HepG2 (cell line): Measurements from ENCODE around the gene SLC25A51. TPM values are rescaled to one million over a fixed set of nuclear protein-coding genes. Genes with fewer than 3 reads are reported as not detected.

ENCODE experiments used
- ADNP ChIP-seq: sonication (generic); formaldehyde crosslinking; IDR thresholded peaks from 2 replicates; pipeline ENCODE4 v1.4.0; 2020; ENCODE audit warnings: missing genetic modification reagents
- BRF2 ChIP-seq: sonication (generic); formaldehyde crosslinking; IDR thresholded peaks from 2 replicates; pipeline ENCODE4 v1.8.1; 2022; ENCODE audit warnings: mild to moderate bottlenecking, missing genetic modification reagents
- FOXA1 ChIP-seq, 2 experiments: fragments of 450-650 bp in 1 of 2; sonication (generic) in 1 of 2; formaldehyde crosslinking in 1 of 2; IDR thresholded peaks; 2 replicates each; pipeline versions ENCODE4 v1.4.0 to v1.6.1; 2016 to 2020; ENCODE audit warnings: missing genetic modification reagents in 1 of 2
- MYC ChIP-seq: sonication (generic); formaldehyde crosslinking; IDR thresholded peaks from 2 replicates; pipeline ENCODE4 v1.9.0; 2021; ENCODE audit warnings: missing genetic modification reagents, borderline replicate concordance
- NBN ChIP-seq: fragments of 450-650 bp; conservative IDR thresholded peaks from 2 replicates; pipeline ENCODE4 v1.6.1; 2017
- NFIC ChIP-seq: IDR thresholded peaks from 2 replicates; pipeline ENCODE4 v1.6.1; 2012; ENCODE audit warnings: mild to moderate bottlenecking, low read length, inconsistent platforms
- PHF21A ChIP-seq: sonication (generic); formaldehyde crosslinking; IDR thresholded peaks from 2 replicates; pipeline ENCODE4 v1.5.0; 2020; ENCODE audit warnings: mild to moderate bottlenecking, missing genetic modification reagents
- RELA ChIP-seq: sonication (generic); formaldehyde crosslinking; IDR thresholded peaks from 2 replicates; pipeline ENCODE4 v1.4.0; 2020; ENCODE audit warnings: missing genetic modification reagents
- RNF219 ChIP-seq: sonication (generic); formaldehyde crosslinking; IDR thresholded peaks from 2 replicates; pipeline ENCODE4 v1.5.0; 2020; ENCODE audit warnings: mild to moderate bottlenecking, missing genetic modification reagents
- SCMH1 ChIP-seq: sonication (generic); formaldehyde crosslinking; IDR thresholded peaks from 2 replicates; pipeline ENCODE4 v1.9.0; 2021; ENCODE audit warnings: missing genetic modification reagents, mild to moderate bottlenecking, borderline replicate concordance
- SIX1 ChIP-seq: sonication (generic); formaldehyde crosslinking; IDR thresholded peaks from 2 replicates; pipeline ENCODE4 v1.4.0; 2020; ENCODE audit warnings: missing genetic modification reagents, borderline replicate concordance
- SMYD3 ChIP-seq: sonication (generic); formaldehyde crosslinking; IDR thresholded peaks from 2 replicates; pipeline ENCODE4 v1.8.1; 2023; ENCODE audit warnings: mild to moderate bottlenecking, missing genetic modification reagents
- TRIM22 ChIP-seq: fragments of 450-650 bp; IDR thresholded peaks from 2 replicates; pipeline ENCODE4 v1.6.1; 2017
- ZFAT ChIP-seq: sonication (generic); formaldehyde crosslinking; conservative IDR thresholded peaks from 2 replicates; pipeline ENCODE4 v1.8.1; 2023; ENCODE audit warnings: missing genetic modification reagents, inconsistent platforms
- ZFY ChIP-seq: sonication (generic); formaldehyde crosslinking; IDR thresholded peaks from 2 replicates; pipeline ENCODE4 v1.4.0; 2020; ENCODE audit warnings: missing genetic modification reagents
- ZNF101 ChIP-seq: sonication (generic); formaldehyde crosslinking; IDR thresholded peaks from 2 replicates; pipeline ENCODE4 v1.4.0; 2020; ENCODE audit warnings: mild to moderate bottlenecking, low read depth, missing genetic modification reagents, borderline replicate concordance
- ZNF350 ChIP-seq: sonication (generic); formaldehyde crosslinking; IDR thresholded peaks from 2 replicates; pipeline ENCODE4 v1.4.0; 2020; ENCODE audit warnings: mild to moderate bottlenecking, low read depth, missing genetic modification reagents, borderline replicate concordance
- ZNF850 ChIP-seq: sonication (generic); formaldehyde crosslinking; conservative IDR thresholded peaks from 2 replicates; pipeline ENCODE4 v1.9.0; 2021; ENCODE audit warnings: mild to moderate bottlenecking, missing genetic modification reagents
- polyA plus RNA-seq, 8 experiments: library from polyadenylated mRNA; depleted of rRNA in 3 of 8; stranded (reverse) in 7 of 8; unstranded in 1 of 8; fragments of >200 nt; fragmentation: Illumina TruSeq in 4 of 8; extraction: Trizol in 4 of 8; gene quantifications; 2 replicates each; pipeline versions ENCODE4 v1.2.1 to v1.2.3, GENCODE V29; 2011 to 2016; ENCODE audit warnings: low read depth in 4 of 8, missing spikeins in 1 of 8, mixed read lengths in 1 of 8; ENCODE audit not compliant: insufficient read depth in 1 of 8
- total RNA-seq, 5 experiments: library from RNA; depleted of rRNA; stranded (reverse); fragments of >200 nt; fragmentation: Illumina TruSeq; extraction: Trizol; gene quantifications; 2 replicates each; pipeline ENCODE4 v1.2.3, GENCODE V29; 2016; ENCODE audit warnings: low read depth in 1 of 5
- TF ChIP-seq, protein P1 (sequence below): IDR thresholded peaks from 2 replicates; pipeline ENCODE4 v1.6.1; 2012; ENCODE audit warnings: low read depth, low read length, improper control_type of control experiment
- TF ChIP-seq, protein P2 (sequence below): sonication (generic); formaldehyde crosslinking; IDR thresholded peaks from 2 replicates; pipeline ENCODE4 v1.4.0; 2020; ENCODE audit warnings: missing genetic modification reagents, mild to moderate bottlenecking, borderline replicate concordance

The SLC25A51 gene
- total and polyA plus RNA-seq, 2 of the 13 experiments (the other 11 are each of a cell fraction or from before 2014, with no cell fraction given) = 14.6 to 37.7 TPM

DNA sequence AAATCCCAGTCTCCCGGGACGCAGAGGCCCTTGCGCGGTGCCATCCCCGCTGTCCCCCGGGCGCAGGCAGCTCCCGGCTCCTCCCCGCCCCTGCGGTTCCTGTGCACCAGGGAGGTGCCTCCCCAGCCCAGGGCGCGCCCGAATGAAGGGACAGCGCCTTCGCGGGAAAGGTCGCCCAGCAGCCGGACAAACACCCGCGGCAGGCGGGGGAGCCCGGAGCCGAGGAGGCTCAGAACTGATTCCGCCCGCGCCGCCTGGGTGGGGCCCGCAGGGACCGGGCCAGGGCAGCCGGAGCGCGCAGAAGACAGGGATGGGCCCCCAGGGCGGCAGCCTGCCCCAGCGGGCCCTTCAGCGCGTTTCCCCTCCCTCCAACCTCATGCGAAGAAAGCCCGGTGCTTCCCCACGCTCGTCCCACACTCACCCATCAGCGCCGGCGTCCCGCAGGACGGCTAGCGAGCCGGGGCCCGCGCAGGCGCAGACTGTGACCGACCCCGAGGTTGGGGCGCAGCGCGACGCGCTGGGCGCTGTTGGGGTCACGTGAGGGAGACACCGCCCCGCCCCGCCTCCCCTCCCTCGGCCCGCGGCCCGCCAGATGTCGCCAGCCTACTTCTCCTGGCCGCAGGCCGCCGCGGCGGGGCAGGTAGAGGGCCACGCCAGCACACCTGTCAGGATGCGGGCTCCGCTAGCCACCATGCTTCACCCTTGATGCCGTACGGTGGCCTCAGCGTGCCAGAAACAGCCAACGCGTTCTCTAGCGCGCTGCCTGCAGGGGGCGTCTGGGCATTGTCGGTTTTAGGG, at the start of gene SLC25A51 (continued):
- TF ChIP-seq MYC (CRISPR knock-in tag) = peak; percentile 98
- TF ChIP-seq RELA (CRISPR knock-in tag) = peak; percentile 83
- no peak for TF ChIP-seq TRIM22
- TF ChIP-seq, protein P1, sequence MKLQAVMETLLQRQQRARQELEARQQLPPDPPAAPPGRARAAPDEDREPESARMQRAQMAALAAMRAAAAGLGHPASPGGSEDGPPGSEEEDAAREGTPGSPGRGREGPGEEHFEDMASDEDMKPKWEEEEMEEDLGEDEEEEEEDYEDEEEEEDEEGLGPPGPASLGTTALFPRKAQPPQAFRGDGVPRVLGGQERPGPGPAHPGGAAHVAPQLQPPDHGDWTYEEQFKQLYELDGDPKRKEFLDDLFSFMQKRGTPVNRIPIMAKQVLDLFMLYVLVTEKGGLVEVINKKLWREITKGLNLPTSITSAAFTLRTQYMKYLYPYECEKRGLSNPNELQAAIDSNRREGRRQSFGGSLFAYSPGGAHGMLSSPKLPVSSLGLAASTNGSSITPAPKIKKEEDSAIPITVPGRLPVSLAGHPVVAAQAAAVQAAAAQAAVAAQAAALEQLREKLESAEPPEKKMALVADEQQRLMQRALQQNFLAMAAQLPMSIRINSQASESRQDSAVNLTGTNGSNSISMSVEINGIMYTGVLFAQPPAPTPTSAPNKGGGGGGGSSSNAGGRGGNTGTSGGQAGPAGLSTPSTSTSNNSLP = no peak
- peak; percentile 87 for TF ChIP-seq BRF2 (CRISPR knock-in tag)
- TF ChIP-seq PHF21A = peak; percentile 98
- TF ChIP-seq ZNF101 (CRISPR knock-in tag) = no peak
- TF ChIP-seq NBN = no peak
- no peak for TF ChIP-seq NFIC
- no peak for TF ChIP-seq ADNP (CRISPR knock-in tag)
- TF ChIP-seq, protein P2, sequence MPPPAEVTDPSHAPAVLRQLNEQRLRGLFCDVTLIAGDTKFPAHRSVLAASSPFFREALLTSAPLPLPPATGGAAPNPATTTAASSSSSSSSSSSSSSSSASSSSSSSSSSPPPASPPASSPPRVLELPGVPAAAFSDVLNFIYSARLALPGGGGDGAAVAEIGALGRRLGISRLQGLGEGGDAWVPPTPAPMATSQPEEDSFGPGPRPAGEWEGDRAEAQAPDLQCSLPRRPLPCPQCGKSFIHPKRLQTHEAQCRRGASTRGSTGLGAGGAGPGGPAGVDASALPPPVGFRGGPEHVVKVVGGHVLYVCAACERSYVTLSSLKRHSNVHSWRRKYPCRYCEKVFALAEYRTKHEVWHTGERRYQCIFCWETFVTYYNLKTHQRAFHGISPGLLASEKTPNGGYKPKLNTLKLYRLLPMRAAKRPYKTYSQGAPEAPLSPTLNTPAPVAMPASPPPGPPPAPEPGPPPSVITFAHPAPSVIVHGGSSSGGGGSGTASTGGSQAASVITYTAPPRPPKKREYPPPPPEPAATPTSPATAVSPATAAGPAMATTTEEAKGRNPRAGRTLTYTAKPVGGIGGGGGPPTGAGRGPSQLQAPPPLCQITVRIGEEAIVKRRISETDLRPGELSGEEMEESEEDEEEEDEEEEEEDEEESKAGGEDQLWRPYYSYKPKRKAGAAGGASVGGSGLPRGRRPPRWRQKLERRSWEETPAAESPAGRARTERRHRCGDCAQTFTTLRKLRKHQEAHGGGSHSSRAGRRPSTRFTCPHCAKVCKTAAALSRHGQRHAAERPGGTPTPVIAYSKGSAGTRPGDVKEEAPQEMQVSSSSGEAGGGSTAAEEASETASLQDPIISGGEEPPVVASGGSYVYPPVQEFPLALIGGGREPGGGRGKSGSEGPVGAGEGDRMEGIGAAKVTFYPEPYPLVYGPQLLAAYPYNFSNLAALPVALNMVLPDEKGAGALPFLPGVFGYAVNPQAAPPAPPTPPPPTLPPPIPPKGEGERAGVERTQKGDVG (CRISPR knock-in tag) = no peak
- 0 out of 2 replicates have a peak, but pooled peaks have one; percentile 27 for TF ChIP-seq SIX1 (CRISPR knock-in tag)
- TF ChIP-seq RNF219 (CRISPR knock-in tag) = no peak
- no peak for TF ChIP-seq SCMH1 (CRISPR knock-in tag)
- no peak for TF ChIP-seq ZFAT (CRISPR knock-in tag)
- no peak for TF ChIP-seq FOXA1 (IDR thresholded peaks at IDR 0.05)
- peak; percentile 60 for TF ChIP-seq FOXA1 (CRISPR knock-in tag; IDR thresholded peaks at IDR 0.05)
- TF ChIP-seq ZNF850 (CRISPR knock-in tag) = peak; percentile 86
- peak; percentile 96; the same call in 1 of the 2 replicates for TF ChIP-seq SMYD3
- TF ChIP-seq ZNF350 (CRISPR knock-in tag) = peak; percentile 88
- TF ChIP-seq ZFY (CRISPR knock-in tag) = peak; percentile 93
